ENCODE data around the gene CTDP1.

DNA sequence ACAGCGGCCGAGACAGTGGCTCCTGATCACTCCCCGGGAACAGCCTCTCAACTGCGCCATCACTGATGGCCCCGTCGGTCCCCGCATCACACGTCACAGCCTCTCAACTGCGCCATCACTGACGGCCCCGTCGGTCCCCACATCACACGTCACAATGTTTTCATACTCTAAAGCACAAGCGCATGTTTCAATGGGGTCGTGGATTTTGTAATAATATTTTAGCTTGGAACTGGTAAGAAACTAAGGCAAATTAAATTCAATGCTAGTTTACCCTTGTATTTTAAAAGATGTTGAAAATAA lies 44.2 kb upstream of the CTDP1 start:
- TF ChIP-seq ZNF24 (tag by site-specific recombination; IDR thresholded peaks at IDR 0.05), result no peak
- TF ChIP-seq ZNF146 (tag by site-specific recombination; IDR thresholded peaks at IDR 0.05), result no peak

Measured in HEK293 (cell line).